ENCODE results near the gene UNC13C. TPM values are rescaled to one million over a fixed set of nuclear protein-coding genes. Genes with fewer than 3 reads are reported as not detected.

UNC13C gene
- total and polyA plus RNA-seq, 2 of the 13 experiments (the other 11 are each of a cell fraction or from before 2014, with no cell fraction given): 0.04 TPM; not detected in 1

GRCh38 chr15:54017251-54017650 is 39.0 kb downstream of the UNC13C start (continued):
- TF ChIP-seq RNF219 (CRISPR knock-in tag; IDR thresholded peaks at IDR 0.05): no peak

- no TSS peak for BruUV-seq (replicated peaks)
- H3K79me2 ChIP-seq (ENCODE audit: insufficient read depth, low read length): no peaks in the 10 kb centered on the region
- intact Hi-C loops (cut with micrococcal nuclease; ENCODE audit: unreplicated experiment): no loop called here
- no peak overlapping the region for H3K9ac ChIP-seq (ENCODE audit: insufficient read depth, low read depth, low read length)
- TF ChIP-seq SRY (CRISPR knock-in tag; IDR thresholded peaks at IDR 0.05) (no peak), MEIS2 (CRISPR knock-in tag; IDR thresholded peaks at IDR 0.05) (no peak), ZNF652 (CRISPR knock-in tag; IDR thresholded peaks at IDR 0.05; ENCODE audit: borderline replicate concordance, low read depth) (no peak), ZNF577 (CRISPR knock-in tag; IDR thresholded peaks at IDR 0.05; ENCODE audit: borderline replicate concordance, low read depth) (no peak), HNF1A (IDR thresholded peaks at IDR 0.05; ENCODE audit: low read depth) (no peak), HNF1A (CRISPR knock-in tag; IDR thresholded peaks at IDR 0.05; ENCODE audit: borderline replicate concordance) (no peak)
- CTCF ChIA-PET (ENCODE audit: low intra/inter-chr PET ratio, low total read pairs): no interaction called here
- no peak overlapping the region for H3K4me3 ChIP-seq (replicated peaks in 1 of 3; ENCODE audit: insufficient read depth in 1 of 3, low read depth in 2 of 3, low read length in 3 of 3)
- H3K27me3 ChIP-seq (ENCODE audit: control insufficient read depth in 1 of 2, insufficient read depth in 2 of 2, low read length in 2 of 2): no peaks in the 10 kb centered on the region; a peak in 1 of 5 replicates
- no peaks in the 10 kb centered on the region for H3K4me1 ChIP-seq (ENCODE audit: insufficient read depth, low read length)
- POLR2A ChIA-PET: no interaction called here
- H4K20me1 ChIP-seq (ENCODE audit: insufficient read depth, low read length): no peaks in the 10 kb centered on the region
- no peak overlapping the region for H3K4me2 ChIP-seq (ENCODE audit: low read depth, low read length)
- DNase-seq (ENCODE audit: low spot score) (no peak), ATAC-seq (no peak), FAIRE-seq (no peak)
- H3K36me3 ChIP-seq (replicated peaks in 1 of 2; ENCODE audit: control insufficient read depth in 1 of 2, insufficient read depth in 2 of 2, low read length in 2 of 2): no peaks in the 10 kb centered on the region
- in situ Hi-C loops (cut with HindIII; ENCODE audit: extremely low pct_ligation_motif_present, low pct_unique_long_range_greater_than_20kb): no loop called here
- WGBS (ENCODE audit: low lambda C conversion rate): 0% methylated on average over 3 of the region's 3 CpGs
- H3K27ac ChIP-seq (ENCODE audit: extremely low read length, insufficient read depth, low read length): no peak overlapping the region
- H2AFZ ChIP-seq (ENCODE audit: low read length): no peak overlapping the region
- H3K9me3 ChIP-seq (ENCODE audit: low read length): no peaks in the 10 kb centered on the region
Measured at GRCh38 chr15:54017959-54018358, 39.7 kb downstream of the UNC13C start.
